Activated T-cell treated with anti-CD3 and anti-CD28 coated beads, Interleukin-2, amount 50 U/mL, for 4 hours (primary cell): Measurements from ENCODE around the gene DPH6. TPM values are rescaled to one million over a fixed set of nuclear protein-coding genes. Genes with fewer than 3 reads are reported as not detected.

Experiments
- ATAC-seq, 2 donors: fragments of 200-7000 bp; cut with Tn5 transposase; one replicate each; pipeline ENCODE4 v1.10.0; 2021
- DNase-seq: peaks from one replicate; pipeline ENCODE4 v3.0.0-alpha.2; 2020
- H3K27me3 Mint-ChIP-seq: one replicate; pipeline ENCODE4 v1.8.0; 2021; ENCODE audit warnings: low read depth, mixed read lengths
- H3K36me3 Mint-ChIP-seq: one replicate; pipeline ENCODE4 v1.8.0; 2022; ENCODE audit warnings: mixed read lengths; ENCODE audit not compliant: insufficient read depth
- H3K4me1 Mint-ChIP-seq: one replicate; pipeline ENCODE4 v1.8.0; 2021; ENCODE audit warnings: low read depth, mixed read lengths
- H3K4me3 Mint-ChIP-seq: one replicate; pipeline ENCODE4 v1.8.0; 2021; ENCODE audit warnings: mild to moderate bottlenecking, moderate library complexity, mixed read lengths
- H3K9me3 Mint-ChIP-seq: one replicate; pipeline ENCODE4 v1.8.0; 2021; ENCODE audit warnings: mixed read lengths
- total RNA-seq, 3 donors: library from RNA; stranded (reverse); gene quantifications; one replicate each; pipeline ENCODE4 v1.2.1, GENCODE V29; 2021

The DPH6 gene
- total RNA-seq, 3 donors from 2014 or later = 11.9 to 17.2 (median 12.5) TPM

DNA sequence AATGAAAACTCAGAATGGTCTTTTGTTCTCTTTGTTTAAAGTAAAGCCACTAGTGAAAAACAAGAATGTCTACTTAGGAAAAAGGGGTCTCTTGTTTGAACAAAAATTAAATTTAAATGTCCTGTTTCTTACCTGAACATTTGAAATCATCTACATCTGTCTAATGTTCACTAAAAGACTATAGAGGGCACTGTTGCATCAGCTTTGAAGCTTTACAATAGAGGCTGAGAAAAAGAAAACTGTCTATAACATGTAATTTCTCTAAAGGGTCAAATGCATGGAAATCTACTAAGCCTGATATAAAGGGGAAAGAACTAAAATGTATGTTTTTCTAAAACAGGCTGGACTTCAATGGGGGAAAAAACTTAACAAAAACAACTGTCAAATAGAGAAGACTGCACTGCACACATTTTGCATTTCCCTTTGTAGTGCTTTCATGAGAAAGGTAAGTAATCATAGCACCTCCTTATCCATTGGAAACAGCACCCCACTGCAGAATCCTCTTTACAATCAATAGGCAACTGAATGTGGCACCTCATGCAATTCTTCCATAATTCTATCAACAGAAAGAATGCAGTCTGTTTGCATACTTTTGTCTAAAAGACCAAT, 26.3 kb downstream of the DPH6 start:
- Mint-ChIP-seq H3K9me3 (no peaks in the 10 kb centered on the region), H3K36me3 (peaks cover 3% of the 10 kb centered on the region), H3K4me3 (no peak overlapping the region), H3K4me1 (peaks cover 2% of the 10 kb centered on the region), H3K27me3 (no peaks in the 10 kb centered on the region)
- peak; percentile 43 to 50 for ATAC-seq
- DNase-seq = no peak

- ATAC-seq = no peak
- no peak for DNase-seq
- no peak overlapping the region for H3K4me3 Mint-ChIP-seq
- H3K36me3 Mint-ChIP-seq = peaks cover 3% of the 10 kb centered on the region
- H3K27me3 Mint-ChIP-seq = no peaks in the 10 kb centered on the region
- no peaks in the 10 kb centered on the region for H3K9me3 Mint-ChIP-seq
- peaks cover 2% of the 10 kb centered on the region for H3K4me1 Mint-ChIP-seq
Measured at GRCh38 chr15:35519052-35519451, 26.9 kb downstream of the DPH6 start.

- ATAC-seq = no peak
- H3K9me3 Mint-ChIP-seq = no peaks in the 10 kb centered on the region
- H3K27me3 Mint-ChIP-seq = no peaks in the 10 kb centered on the region
- H3K36me3 Mint-ChIP-seq = peaks cover 8% of the 10 kb centered on the region
- H3K4me1 Mint-ChIP-seq = no peaks in the 10 kb centered on the region
- no peak for DNase-seq
- H3K4me3 Mint-ChIP-seq = no peak overlapping the region
Measured at GRCh38 chr15:35514759-35515158, 31.2 kb downstream of the DPH6 start.

- no peaks in the 10 kb centered on the region for H3K4me1 Mint-ChIP-seq
- H3K9me3 Mint-ChIP-seq = no peaks in the 10 kb centered on the region
Measured at GRCh38 chr15:35507932-35508638, 37.9 kb downstream of the DPH6 start.

GRCh38 chr15:35506272-35506870, 39.6 kb downstream of the DPH6 start:
- Mint-ChIP-seq H3K4me3 (no peak overlapping the region), H3K4me1 (no peaks in the 10 kb centered on the region), H3K9me3 (no peaks in the 10 kb centered on the region), H3K27me3 (no peaks in the 10 kb centered on the region), H3K36me3 (peaks cover 9% of the 10 kb centered on the region)
- no peak for ATAC-seq
- no peak for DNase-seq

More at GRCh38 chr15:35507932-35508638, 37.9 kb downstream of the DPH6 start:
- no peak for DNase-seq
- no peak overlapping the region for H3K4me3 Mint-ChIP-seq
- peaks cover 10% of the 10 kb centered on the region for H3K36me3 Mint-ChIP-seq
- H3K27me3 Mint-ChIP-seq = no peaks in the 10 kb centered on the region
- no peak for ATAC-seq

DNA sequence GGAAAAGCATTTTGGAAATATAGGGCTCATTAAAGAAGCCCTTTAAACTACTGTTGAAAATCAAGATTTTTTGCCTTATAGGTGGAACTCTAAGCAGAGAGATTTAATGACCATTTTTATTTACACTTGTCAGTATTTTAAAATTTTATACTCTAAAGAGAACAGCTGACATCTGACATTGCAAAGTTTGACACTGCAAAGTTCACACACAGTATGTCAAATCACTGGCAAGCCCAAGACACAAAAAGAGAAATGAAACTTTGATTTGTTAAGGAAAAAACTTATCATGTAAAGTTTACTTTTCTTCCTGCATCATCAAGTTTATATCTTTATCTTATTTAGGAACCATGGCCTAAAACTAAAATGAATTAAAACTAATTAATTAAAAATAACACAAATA, 40.2 kb downstream of the DPH6 start:
- H3K36me3 Mint-ChIP-seq = peaks cover 5% of the 10 kb centered on the region

DNA sequence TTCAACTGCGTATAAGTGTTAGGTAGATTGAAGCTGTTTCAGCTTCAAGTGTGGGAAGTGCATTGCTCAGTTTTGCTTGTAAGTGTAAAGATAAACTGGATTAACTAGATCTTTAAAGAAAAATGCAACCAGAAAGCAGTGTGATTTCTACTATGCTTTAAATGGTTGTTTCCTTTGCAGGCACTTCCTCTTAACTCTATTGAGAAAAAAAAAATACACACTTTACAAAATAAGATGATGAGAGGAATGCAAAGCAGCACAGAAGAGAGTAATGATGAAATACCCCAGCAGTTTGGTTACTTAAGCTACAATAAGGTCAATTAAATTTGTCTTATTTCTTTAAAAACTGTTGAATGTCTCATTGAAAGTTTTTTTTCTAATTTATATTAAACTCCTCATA, 40.8 kb downstream of the DPH6 start:
- ATAC-seq (no peak), DNase-seq (no peak)
- H3K4me3 Mint-ChIP-seq = no peak overlapping the region
- no peaks in the 10 kb centered on the region for H3K27me3 Mint-ChIP-seq
- no peaks in the 10 kb centered on the region for H3K9me3 Mint-ChIP-seq
- H3K36me3 Mint-ChIP-seq = peaks cover 5% of the 10 kb centered on the region
- H3K4me1 Mint-ChIP-seq = no peaks in the 10 kb centered on the region

More for the DNA sequence above, 40.2 kb downstream of the DPH6 start:
- H3K4me1 Mint-ChIP-seq = no peaks in the 10 kb centered on the region
- no peaks in the 10 kb centered on the region for H3K27me3 Mint-ChIP-seq
- DNase-seq (no peak), ATAC-seq (no peak)
- no peak overlapping the region for H3K4me3 Mint-ChIP-seq
- no peaks in the 10 kb centered on the region for H3K9me3 Mint-ChIP-seq

DNA sequence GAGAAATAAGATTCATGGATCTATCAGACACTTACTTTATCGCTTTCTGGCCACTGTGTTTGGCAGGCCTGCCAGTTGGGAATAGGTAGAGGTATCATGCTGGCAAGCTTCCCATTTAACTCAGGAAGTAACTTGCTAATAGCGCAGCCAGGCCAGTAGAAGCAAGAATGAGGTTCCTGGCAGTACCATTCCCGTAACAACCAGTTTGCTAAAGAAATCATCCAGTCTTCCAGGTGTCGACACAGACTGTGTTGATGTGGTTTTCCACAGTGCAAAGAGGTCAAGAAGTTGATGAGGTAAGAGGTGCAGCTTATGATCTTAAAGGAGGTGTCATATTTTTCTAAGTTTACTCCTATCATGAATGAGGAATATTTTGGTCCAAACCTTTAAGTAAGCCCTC, 46.2 kb downstream of the DPH6 start:
- DNase-seq (no peak), ATAC-seq (no peak)
- H3K36me3 Mint-ChIP-seq = peaks cover 9% of the 10 kb centered on the region
- no peaks in the 10 kb centered on the region for H3K4me1 Mint-ChIP-seq
- H3K4me3 Mint-ChIP-seq = no peak overlapping the region
- no peaks in the 10 kb centered on the region for H3K9me3 Mint-ChIP-seq
- H3K27me3 Mint-ChIP-seq = no peaks in the 10 kb centered on the region

- peaks cover 6% of the 10 kb centered on the region for H3K36me3 Mint-ChIP-seq
- no peak overlapping the region for H3K4me3 Mint-ChIP-seq
- H3K9me3 Mint-ChIP-seq = no peaks in the 10 kb centered on the region
Measured at GRCh38 chr15:35496585-35496984, 49.4 kb downstream of the DPH6 start.

GRCh38 chr15:35495080-35495479, 50.9 kb downstream of the DPH6 start:
- Mint-ChIP-seq H3K4me1 (no peaks in the 10 kb centered on the region), H3K9me3 (no peaks in the 10 kb centered on the region)
- no peak for ATAC-seq

More at GRCh38 chr15:35496585-35496984, 49.4 kb downstream of the DPH6 start:
- ATAC-seq = no peak
- H3K27me3 Mint-ChIP-seq = no peaks in the 10 kb centered on the region
- no peak for DNase-seq
- no peaks in the 10 kb centered on the region for H3K4me1 Mint-ChIP-seq

DNA sequence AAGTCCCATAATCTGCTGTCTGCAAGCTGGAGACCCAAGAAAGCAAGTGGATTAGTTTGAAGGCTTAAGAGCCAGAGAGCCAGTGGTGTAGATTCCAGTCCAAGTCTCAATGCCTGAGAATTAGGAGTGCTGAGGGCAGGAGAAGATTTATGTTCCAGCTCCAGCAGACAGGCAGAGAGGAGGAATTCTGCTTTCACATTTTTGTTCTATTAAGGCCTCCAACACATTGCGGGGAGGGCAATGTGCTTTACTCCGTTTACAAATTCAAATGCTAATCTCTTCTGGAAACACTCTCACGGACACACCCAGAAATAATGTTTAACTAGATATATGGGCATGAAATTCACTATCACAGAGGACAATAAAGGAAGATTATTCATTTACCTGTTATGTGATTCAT, 54.0 kb downstream of the DPH6 start:
- ATAC-seq (no peak), DNase-seq (no peak)
- Mint-ChIP-seq H3K4me3 (no peak overlapping the region), H3K9me3 (peaks cover 10% of the 10 kb centered on the region), H3K27me3 (no peaks in the 10 kb centered on the region), H3K4me1 (no peaks in the 10 kb centered on the region), H3K36me3 (peaks cover 29% of the 10 kb centered on the region)

More at GRCh38 chr15:35495080-35495479, 50.9 kb downstream of the DPH6 start:
- no peak overlapping the region for H3K4me3 Mint-ChIP-seq
- peaks cover 14% of the 10 kb centered on the region for H3K36me3 Mint-ChIP-seq
- no peak for DNase-seq
- H3K27me3 Mint-ChIP-seq = no peaks in the 10 kb centered on the region

- H3K27me3 Mint-ChIP-seq = no peaks in the 10 kb centered on the region
- H3K4me3 Mint-ChIP-seq = no peak overlapping the region
- DNase-seq = no peak
- no peak for ATAC-seq
- peaks cover 34% of the 10 kb centered on the region for H3K36me3 Mint-ChIP-seq
- peaks cover 16% of the 10 kb centered on the region for H3K9me3 Mint-ChIP-seq
- no peaks in the 10 kb centered on the region for H3K4me1 Mint-ChIP-seq
Measured at GRCh38 chr15:35491173-35491572, 54.8 kb downstream of the DPH6 start.

- ATAC-seq = no peak
- Mint-ChIP-seq H3K4me3 (no peak overlapping the region), H3K36me3 (peaks cover 41% of the 10 kb centered on the region), H3K4me1 (no peaks in the 10 kb centered on the region), H3K9me3 (peaks cover 21% of the 10 kb centered on the region), H3K27me3 (no peaks in the 10 kb centered on the region)
- DNase-seq = no peak
Measured at GRCh38 chr15:35490511-35490910, 55.5 kb downstream of the DPH6 start.

DNA sequence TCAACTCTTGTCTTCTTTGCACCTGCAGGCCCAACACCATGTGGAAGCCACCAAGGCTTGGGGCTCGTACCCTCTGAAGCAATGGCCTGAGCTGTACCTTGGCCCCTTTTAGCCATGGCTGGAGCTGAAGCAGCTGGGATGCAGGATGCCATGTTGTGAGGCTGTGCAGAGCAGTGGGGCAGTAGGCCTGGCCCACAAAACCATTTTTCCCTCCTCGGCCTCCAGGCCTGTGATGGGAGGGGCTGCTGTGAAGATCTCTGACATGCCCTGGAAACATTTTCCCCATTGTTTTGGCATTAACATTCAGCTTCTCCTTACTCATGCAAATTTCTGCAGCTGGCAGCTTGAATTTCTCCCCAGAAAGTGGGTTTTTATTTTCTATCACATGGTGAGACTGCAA, 58.5 kb downstream of the DPH6 start:
- DNase-seq (no peak), ATAC-seq (no peak)
- H3K4me3 Mint-ChIP-seq = no peak overlapping the region
- no peaks in the 10 kb centered on the region for H3K4me1 Mint-ChIP-seq
- peaks cover 21% of the 10 kb centered on the region for H3K9me3 Mint-ChIP-seq
- peaks cover 45% of the 10 kb centered on the region for H3K36me3 Mint-ChIP-seq
- no peaks in the 10 kb centered on the region for H3K27me3 Mint-ChIP-seq

GRCh38 chr15:35486296-35486695, 59.7 kb downstream of the DPH6 start:
- ATAC-seq = no peak
- H3K9me3 Mint-ChIP-seq = peaks cover 21% of the 10 kb centered on the region
- no peaks in the 10 kb centered on the region for H3K27me3 Mint-ChIP-seq
- H3K36me3 Mint-ChIP-seq = peaks cover 45% of the 10 kb centered on the region
- no peak overlapping the region for H3K4me3 Mint-ChIP-seq
- peaks cover 6% of the 10 kb centered on the region for H3K4me1 Mint-ChIP-seq
- no peak for DNase-seq
